GM21786 (cell line): Measurements from ENCODE around the gene YTHDC1.
"Not testable (repeated sequence)": the region's sequence is repeated elsewhere in the genome, so short reads cannot be mapped to it uniquely, and the experiment has no call there.

Experiments used
- ATAC-seq: cut with Tn5 transposase; IDR thresholded peaks from one replicate; pipeline ENCODE4 v1.9.1; 2021; ENCODE audit not compliant: unreplicated experiment

YTHDC1 gene

GRCh38 chr4:68349649-68350360 is at the start of gene YTHDC1:
YTHDC1 (minus strand) TSS chr4:68350090; CDS start chr4:68349753, 337 bp downstream.
- peak; percentile 96 for ATAC-seq

- ATAC-seq, result no peak
Measured at GRCh38 chr4:68399306-68399705, 49.4 kb upstream of the YTHDC1 start.

- ATAC-seq, result no peak
Measured at GRCh38 chr4:68396756-68397155, 46.9 kb upstream of the YTHDC1 start.

GRCh38 chr4:68391436-68391835 is 41.5 kb upstream of the YTHDC1 start:
- ATAC-seq, result no peak

- ATAC-seq, result no peak
Measured at GRCh38 chr4:68390205-68390935, 40.5 kb upstream of the YTHDC1 start.

- not testable (repeated sequence) for ATAC-seq
Measured at GRCh38 chr4:68389386-68389913, 39.6 kb upstream of the YTHDC1 start.

GRCh38 chr4:68388347-68388865 is 38.5 kb upstream of the YTHDC1 start:
- no peak for ATAC-seq

- no peak for ATAC-seq
Measured at GRCh38 chr4:68385267-68385666, 35.4 kb upstream of the YTHDC1 start.

- ATAC-seq, result no peak
Measured at GRCh38 chr4:68383115-68383514, 33.2 kb upstream of the YTHDC1 start.

GRCh38 chr4:68378226-68378625 is 28.3 kb upstream of the YTHDC1 start:
- no peak for ATAC-seq

- peak; percentile 89 for ATAC-seq
Measured at GRCh38 chr4:68375667-68376559, 26.0 kb upstream of the YTHDC1 start.

- peak; percentile 72 for ATAC-seq
Measured at GRCh38 chr4:68373513-68373912, 23.6 kb upstream of the YTHDC1 start.

GRCh38 chr4:68372588-68372987 is 22.7 kb upstream of the YTHDC1 start:
- ATAC-seq, result no peak

GRCh38 chr4:68369142-68369805 is 19.4 kb upstream of the YTHDC1 start:
- ATAC-seq, result no peak

GRCh38 chr4:68368691-68369131 is 18.8 kb upstream of the YTHDC1 start:
- ATAC-seq, result no peak

- no peak for ATAC-seq
Measured at GRCh38 chr4:68367835-68368234, 17.9 kb upstream of the YTHDC1 start.

- no peak for ATAC-seq
Measured at GRCh38 chr4:68366600-68366999, 16.7 kb upstream of the YTHDC1 start.

- ATAC-seq, result no peak
Measured at GRCh38 chr4:68365068-68365467, 15.2 kb upstream of the YTHDC1 start.

- ATAC-seq, result no peak
Measured at GRCh38 chr4:68361146-68361589, 11.3 kb upstream of the YTHDC1 start.
